Ovary (tissue), 1 donor: ENCODE data around the gene HPF1.

Experiments used
- EP300 ChIP-seq: sonication (generic); formaldehyde crosslinking; IDR thresholded peaks from one replicate; pipeline ENCODE4 v1.6.1; 2017; ENCODE audit warnings: antibody characterized with exemption
- POLR2A ChIP-seq: fragments of 450-650 bp; IDR thresholded peaks from one replicate; pipeline ENCODE4 v1.6.1; 2017; ENCODE audit warnings: antibody characterized with exemption, mild to moderate bottlenecking, moderate library complexity

DNA sequence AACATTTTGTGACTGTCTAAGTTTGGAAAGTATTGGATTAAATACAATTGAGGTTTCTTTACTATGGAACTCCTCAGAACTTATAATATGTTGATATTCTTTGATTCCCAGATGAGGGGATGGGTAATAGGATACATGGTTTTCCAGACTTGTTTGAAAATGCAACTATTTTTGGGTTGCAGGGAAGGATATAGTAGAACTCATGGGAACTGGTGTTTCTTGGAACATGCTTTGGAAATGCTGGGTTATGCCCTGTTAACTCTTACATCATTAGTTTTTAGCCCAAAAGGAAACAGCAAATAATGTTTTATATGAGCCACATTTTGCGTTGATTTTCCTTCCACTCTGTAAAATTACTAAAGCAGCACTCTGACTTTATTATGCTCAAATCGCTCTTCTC lies 41.9 kb downstream of the HPF1 start:
- TF ChIP-seq EP300: no peak
- TF ChIP-seq POLR2A: no peak
